ENCODE data around the gene SMYD5.

SMYD5 gene

DNA sequence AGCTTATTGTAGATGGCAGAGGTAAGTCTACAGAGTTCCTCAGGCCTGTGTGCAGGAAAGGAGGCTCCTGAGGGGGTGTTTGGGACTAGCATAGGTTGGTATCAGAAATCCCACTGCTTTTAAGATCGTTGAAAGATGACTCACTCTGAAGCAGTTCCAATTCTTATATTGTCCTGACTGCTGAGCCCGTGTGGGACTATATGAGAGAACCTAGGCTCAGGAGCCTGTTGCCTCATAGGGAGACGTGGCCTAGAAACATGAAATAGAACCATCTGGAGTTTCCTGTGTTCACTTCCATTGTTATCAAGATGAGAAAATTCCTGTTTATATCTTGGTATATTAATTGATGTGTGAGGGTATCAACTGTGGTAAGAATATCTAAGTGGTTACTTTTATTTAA lies 25.7 kb downstream of the SMYD5 start:
- no peak for DNase-seq (ENCODE audit: low read depth)

DNA sequence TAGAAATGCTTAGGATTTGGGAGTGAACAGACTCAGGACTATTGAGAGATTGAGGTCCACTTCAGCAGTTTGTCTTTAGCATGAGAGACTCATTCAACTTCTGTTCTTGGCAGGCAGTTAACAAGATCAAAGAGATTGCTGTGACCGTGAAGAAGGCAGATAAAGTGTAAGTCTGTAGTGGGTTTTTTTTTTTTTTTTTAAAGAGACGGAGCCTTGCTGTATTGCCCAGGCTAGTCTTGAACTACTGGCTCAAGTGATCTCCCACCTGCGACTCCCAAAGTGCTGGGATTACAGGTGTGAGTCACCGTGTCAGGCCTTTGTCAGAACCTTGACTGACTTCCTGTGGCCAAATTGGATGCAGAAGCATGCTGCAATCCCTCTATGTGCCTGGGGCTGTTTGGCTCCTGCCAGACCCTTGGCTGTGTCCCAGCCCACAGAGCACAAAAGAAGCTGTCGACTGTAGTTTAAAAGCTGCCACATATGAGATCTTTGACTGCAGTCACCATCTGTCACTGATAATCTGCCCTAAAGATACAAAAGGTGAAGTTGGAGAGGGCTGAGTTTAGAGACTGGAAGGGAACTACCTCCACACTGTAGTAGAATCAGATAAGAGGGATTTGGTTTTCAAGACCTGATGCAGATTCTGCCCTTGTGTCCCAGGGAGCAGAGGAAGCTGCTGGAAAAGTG lies 30.0 kb downstream of the SMYD5 start:
- DNase-seq (ENCODE audit: low read depth), result no peak

DNA sequence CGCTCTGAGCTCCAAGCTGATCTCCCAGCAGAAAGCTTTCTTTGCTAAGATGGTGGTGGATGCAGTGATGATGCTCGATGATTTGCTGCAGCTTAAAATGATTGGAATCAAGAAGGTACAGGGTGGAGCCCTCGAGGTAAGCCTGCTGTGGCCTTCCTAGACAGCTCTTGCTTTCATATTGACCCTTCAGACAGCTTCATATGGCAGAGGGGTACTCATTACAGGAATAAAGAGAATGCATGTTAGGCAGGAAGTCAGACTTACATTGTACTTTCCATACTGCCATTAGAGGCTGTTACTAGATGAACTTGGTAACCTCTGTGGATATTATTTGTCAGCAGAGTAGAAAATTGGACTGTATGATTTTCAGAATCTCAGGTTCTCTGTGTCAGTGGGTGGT lies 30.5 kb downstream of the SMYD5 start:
- DNase-seq (ENCODE audit: low read depth), result no peak

DNA sequence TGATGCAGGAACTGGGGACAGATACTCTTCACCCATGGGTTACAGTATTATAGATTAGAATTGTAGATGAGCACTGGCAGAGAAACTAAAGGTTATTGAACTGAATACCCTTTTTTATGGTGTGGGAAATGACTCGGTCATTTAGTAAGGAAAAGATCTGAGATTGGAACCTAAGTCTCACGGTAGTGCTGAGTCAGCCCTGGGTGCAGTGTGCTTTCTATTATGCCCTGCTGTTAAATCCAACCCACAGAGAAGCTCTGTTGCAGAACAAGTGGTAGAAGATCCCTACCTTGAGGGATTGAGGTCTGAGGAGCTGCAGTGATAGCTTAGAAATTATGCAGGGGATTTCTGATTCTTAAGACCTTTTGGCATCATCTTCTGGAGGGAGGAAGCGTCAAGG lies 32.8 kb downstream of the SMYD5 start:
- DNase-seq (ENCODE audit: low read depth), result no peak

DNA sequence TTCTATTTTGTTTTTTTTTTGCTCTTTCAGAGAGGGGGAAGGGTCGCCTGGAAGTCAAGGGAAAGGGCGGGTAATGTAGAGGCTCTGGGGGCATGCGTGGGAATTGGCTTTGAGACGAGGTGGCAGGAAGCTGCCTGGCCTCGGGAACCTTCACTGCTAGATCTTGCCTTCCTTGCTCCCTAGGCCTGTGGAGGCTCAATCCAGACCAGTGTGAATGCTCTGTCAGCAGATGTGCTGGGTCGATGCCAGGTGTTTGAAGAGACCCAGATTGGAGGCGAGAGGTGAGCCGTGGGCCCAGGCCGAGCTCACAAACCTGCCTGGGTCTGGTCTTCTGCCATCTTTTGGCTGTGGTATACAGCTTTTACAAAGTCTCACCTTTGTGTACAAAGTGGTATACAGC lies 35.6 kb downstream of the SMYD5 start:
- no peak for DNase-seq (ENCODE audit: low read depth)

DNA sequence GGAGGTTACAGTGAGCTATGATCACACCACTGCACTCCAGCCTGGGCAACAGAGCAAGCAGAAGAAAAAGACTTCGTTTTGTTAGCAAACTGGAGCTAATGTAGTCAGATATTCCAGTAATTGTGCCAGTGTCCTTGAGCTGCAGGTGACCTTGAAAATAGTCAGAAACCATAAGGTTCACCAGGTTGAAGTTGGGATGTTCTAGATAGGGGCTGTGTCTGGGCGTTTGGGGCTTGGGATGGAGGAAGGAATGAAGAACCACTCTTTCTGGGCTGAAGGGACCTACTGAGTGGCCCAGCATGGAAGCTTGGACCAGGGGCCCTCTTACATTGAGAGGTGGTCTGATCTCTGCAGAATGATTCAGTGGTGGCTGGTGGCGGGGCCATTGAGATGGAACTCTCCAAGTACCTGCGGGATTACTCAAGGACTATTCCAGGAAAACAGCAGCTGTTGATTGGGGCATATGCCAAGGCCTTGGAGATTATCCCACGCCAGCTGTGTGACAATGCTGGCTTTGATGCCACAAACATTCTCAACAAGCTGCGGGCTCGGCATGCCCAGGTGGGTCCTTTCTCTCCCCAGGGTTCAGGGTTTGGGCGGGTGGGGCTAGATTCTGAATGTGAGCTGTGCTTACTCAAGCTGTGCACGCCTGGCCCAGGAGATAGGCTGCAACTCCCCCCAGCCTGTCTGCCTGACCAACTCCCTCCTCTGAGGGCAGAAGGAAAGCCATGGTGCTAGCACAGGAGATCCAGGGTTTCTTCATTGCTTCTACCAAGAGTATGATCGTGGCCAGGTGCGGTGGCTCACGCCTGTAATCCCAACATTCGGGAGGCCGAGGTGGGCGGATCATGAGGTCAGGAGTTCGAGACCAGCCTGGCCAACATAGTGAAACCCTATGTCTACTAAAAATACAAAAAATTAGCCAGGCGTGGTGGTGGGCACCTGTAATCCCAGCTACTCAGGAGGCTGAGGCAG lies 37.1 kb downstream of the SMYD5 start:
- DNase-seq (ENCODE audit: low read depth), result no peak

DNA sequence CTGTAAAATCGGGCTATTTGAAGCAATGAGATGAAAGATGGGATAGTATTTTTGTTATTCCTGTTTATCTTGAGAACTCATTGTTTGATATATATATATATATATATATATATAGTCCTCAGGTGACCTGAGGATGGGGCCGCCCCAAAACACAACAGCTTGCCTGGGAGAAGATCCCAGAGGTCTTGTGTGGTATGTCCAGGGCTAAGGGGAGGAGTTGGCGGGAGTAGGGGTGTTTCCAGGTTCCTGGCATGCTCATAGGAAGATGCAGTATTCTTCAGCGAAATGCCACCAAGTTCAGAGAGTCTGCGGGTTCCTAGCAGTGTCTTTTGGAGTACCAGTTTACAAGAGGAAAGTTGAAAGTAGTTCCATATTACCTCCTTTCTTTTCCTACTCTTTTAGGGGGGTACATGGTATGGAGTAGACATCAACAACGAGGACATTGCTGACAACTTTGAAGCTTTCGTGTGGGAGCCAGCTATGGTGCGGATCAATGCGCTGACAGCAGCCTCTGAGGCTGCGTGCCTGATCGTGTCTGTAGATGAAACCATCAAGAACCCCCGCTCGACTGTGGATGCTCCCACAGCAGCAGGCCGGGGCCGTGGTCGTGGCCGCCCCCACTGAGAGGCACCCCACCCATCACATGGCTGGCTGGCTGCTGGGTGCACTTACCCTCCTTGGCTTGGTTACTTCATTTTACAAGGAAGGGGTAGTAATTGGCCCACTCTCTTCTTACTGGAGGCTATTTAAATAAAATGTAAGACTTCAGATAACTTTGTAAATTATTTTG lies 38.4 kb downstream of the SMYD5 start:
- DNase-seq (ENCODE audit: low read depth), result no peak

DNA sequence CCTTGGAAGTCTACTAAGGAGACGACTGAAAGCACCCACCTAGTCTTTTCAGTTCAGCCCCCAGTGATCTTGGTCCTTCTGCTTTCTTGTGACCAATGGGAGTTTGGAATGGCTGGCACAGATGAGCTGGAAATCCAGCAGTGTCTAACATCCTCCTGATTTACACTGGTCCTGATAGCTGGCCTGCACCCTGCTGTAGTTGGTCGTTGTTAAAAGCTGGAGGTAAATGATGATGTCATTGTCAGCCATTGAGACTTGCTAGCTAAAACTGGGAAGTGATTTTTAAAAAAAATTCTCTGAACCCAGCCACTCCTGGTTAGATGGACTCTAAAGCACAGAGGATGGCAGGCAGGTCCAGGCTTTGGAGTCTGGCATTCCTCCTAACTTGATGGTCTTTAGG lies 39.4 kb downstream of the SMYD5 start:
- no peak for DNase-seq (ENCODE audit: low read depth)

DNA sequence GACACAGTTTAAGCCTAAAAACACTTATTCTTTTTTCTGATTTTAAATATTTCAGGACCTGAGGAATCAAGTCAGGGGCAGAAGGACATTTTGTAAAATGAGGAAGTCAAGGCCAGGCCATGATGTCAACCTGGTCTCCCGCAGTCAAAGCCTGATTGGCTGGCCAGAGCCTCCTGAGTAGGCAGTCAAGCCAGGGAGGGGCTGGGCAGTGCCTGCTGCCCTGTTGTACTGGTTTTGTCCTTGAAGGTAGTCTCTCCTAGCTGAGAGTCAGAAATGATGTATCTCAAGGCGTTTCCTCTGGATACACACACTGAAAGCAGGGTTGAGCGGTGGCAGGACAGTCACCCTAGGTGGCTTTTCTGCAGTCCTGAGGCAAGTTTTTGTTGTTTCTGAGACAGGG lies 39.9 kb downstream of the SMYD5 start:
- no peak for DNase-seq (ENCODE audit: low read depth)

DNA sequence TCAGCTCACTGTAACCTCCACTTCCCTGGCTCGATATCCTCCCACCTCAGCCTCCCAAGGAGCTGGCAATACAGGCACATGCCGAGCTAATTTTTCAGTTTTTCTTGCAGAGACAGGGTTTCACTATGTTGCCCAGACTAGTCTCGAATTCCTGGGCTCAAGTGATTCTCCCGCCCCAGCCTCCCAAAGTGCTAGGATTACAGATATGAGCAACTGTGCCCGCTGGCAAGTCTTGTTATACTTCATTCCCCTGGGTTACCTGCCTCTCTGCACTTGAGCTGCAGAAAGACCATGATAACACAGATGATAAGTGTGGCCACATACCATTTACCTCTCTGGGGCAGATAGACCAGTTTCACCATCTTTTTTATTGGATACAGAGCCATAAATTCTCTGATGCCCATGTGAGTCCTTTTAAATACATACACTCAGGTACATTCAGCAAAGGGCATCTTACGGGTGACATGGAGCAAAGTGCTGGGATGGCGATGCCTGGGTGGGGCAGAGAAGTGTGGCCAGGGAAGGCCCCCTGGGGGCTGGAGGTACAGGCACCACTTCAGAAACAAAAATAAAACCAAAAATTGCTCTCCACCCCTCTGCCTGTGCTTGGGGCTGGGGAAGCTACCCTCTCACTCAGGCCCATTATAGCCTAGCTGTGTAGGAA lies 40.4 kb downstream of the SMYD5 start:
- no peak for DNase-seq (ENCODE audit: low read depth)

DNA sequence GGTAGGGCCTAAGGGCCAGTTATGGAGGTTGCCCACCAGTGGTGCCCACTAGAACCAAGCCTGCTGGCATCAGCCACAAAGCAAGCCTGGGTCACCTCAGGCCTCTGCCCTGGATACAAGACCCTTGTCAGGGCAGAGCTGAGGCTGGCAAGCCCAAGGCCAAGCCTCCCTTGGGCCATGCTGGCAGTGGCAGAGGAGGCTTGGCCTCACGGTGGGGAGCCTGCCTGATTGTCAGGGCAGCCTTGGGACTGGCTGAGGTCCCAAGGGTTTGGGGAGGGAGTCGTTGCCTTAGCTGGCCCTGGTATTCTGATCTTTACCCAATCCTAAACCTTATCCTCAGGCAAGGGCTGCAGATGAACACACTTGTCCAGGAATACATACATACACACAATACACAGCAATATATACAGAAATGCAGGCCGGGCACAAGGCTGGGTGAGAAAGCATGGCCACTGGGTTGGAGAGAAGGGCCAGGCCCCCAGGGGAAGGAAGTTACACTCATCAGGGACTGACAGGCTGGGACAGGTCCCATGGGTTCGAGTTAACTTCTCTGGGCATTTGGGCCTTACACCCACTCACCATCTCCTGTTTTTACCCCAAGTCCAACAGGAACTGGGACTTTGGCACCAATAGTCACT lies 41.1 kb downstream of the SMYD5 start:
- no peak for DNase-seq (ENCODE audit: low read depth)

DNA sequence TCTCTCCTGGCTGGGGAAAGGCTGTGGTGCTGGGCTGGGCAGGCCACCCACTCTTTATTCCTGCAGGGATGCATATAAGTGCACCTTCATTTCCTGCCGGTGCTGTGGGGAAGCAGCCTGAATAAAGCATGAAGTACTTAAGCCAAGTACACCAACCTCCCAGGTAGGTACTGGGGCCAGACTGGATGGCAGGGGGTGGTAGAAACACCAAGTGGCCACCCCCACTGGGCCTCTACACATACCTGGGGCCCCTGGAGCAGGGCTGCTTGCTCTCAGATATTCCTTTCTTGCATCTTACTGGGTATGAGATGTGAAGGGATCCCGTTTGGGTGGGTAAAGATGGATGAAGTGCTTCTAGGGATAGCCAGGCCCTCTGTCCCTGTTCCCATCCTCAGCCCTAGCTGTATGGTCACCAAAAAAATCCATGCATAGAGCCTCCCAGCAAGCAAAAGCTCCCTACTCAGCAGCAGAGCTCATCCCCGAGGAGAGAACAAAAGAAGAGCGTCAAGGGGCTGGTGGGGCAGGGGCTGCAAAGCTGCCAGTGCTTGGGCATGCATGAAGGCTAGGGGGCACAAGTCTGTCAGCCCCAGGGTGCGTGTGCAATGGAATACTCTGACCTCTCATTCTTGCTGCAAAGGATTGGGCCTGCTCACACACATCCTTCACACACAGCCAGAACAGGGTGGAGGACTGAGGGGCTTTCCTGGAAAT lies 42.0 kb downstream of the SMYD5 start:
- no peak for DNase-seq (ENCODE audit: low read depth)

DNA sequence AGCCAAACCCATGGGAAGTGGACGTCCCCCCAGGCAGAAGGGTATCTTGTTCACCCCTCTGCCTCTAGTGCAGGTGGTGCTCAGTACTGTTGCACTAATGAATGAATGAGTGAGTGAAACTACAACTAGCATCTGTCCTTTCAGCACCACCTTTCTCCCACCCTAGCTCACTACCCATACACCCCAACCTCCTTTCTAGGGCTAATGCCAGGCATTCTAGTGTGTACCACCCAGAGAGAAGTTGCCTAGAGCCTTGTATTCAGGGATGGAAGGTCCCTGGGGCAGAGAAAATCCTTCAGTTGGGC lies 42.5 kb downstream of the SMYD5 start:
- no peak for DNase-seq (ENCODE audit: low read depth)

DNA sequence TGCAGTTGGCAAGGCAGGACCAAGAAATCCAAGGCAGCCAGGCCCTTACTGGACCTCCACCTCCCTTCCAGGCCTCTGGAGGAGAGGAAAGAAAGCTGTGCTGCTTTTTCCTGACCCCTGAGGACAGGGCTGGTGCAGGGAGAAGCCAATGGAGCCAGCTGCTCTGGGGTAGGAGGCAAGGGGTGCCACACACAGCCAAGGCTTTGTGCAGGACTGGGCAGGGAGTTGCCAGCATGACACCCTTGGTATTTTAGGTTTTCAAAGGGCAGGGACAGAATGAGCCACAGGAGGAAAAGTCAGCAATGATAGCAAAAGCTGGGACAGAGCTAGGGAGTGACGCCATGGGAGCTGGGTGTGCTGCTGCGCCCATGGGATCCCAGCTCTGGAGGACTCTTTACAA lies 43.0 kb downstream of the SMYD5 start:
- no peak for DNase-seq (ENCODE audit: low read depth)

DNA sequence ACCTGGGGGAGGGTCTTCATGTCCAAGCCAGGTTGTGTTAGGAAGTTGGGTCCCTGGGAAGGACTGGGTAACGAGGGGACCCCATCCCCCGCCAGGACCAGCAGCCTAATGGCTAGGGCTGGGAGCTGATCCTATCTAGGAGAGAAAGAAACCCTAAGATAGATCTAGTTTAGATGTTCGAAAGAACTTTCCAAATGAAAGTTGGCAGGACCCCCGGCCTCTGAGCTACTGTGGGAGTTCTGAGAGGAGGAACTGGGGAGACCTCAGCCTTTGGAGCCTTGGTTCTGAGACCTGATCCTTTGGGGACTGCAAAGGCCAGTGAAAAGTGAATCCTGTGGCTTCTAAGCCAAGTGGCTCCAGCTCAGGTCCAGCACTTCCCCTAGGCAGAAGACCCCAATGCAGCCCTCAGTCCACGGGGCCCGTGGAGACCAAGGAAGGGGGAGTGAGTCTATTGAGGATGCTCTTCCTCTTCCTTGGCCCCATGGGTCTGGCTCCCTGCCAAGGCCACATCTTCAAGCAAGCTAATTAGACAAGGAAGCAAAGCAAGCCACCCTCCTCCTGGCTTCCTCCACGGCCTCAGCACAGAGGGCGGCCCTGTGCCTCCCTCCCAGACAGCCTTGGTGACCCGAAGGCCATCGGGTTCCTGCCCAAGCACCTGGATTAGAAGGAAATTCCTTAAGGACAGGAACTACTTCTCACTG lies 43.5 kb downstream of the SMYD5 start:
- peak; percentile 58 for DNase-seq (ENCODE audit: low read depth)

DNA sequence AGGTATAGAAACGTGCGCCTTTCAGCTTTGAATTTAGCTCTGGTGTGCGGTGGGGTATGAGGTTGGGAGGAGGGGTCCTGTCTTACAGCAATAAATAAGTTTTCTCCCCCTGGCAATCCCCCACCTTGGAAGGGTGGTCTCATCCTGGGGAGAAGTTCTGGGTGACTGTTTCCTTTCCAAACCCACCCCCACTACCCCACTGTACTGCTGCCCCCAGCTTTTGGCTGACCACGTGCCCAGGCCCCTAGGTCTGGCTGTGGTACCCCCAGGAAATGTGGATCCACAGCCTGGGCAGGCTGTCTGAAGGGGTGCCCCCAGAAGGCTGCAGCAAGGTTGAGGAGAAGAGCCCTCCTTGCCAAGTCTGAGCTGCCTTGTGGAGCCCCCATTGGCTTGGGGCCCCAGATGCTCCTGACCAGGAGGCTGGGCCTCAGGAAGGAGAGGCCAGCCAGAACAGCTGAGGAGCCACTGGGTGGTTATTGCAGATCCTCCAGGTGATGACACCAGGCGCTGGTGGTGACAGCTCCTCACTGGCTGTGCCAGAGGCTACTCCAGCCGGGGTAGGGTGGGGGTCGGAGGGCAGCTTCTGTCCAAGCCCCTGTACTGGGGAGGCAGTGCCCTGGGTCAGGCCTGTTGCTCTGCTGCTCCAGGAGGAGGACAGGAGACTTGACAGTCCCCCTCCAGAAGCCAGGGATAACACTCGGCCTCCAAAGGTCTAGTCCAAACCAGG lies 44.3 kb downstream of the SMYD5 start:
- DNase-seq (ENCODE audit: low read depth), result no peak

DNA sequence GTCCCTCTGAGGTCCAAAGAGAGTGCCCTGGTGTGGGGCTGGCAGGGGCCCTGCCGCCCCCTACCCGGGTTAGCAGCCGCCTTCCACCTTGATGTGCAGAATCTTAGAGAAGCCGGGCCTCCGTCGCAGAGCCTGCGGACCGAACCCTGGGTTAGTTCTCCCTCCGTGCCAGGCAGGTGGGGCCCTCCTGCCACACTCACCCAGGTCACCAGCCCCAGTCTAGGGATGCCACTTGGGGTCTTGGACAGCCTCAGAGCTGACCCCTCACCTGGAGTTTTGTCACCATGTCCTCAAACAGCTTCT lies 44.8 kb downstream of the SMYD5 start:
- no peak for DNase-seq (ENCODE audit: low read depth)

DNA sequence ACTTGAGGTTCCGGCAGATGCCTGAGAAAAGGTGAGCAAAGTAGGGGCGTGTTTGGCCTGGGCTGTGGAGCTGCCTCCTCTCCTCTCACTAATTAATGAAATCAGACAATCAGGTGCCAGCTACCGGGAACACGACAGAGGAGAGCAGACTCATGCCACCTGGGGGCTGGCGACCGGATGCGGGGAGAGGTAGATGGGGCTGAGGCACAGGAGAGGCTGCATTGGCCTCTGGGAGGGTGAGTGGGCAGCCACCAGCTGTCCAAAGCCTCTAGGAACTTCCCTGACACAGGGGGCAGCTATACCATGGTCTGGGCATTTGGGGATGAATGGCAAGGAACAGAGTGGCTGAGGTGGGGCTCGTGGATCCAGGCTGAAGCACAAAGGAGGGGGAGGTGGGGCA lies 45.2 kb downstream of the SMYD5 start:
- no peak for DNase-seq (ENCODE audit: low read depth)

DNA sequence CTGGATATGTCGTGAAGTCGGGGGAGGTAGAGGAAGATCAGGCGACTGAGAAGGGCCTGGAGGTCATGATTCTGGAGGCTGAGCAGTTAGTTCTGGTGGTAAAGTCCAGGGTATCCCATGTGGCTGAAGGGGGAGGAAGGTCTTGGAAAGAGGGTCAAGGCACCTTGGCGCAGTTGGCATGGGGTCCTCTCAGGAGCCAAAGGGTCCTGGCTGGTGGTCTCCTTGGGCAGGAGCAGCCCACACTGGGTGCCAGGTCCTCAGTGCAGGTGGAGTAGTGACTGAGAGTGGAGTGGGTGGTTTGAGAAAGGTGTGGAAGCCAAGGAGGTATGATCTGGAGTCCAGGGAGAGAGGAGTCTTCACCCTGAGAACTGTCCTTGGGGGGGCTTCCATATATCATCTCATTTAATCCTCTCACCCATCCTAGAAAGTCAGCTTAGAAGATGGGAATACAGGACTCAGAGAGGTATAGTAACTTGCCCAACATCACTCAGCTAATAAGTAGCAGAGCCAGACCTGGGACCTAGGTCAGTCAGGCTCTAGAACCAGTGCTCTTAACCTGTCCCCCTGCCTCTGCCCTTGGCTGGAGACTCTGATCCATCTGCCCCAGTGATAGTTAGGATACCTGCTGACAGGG lies 45.8 kb downstream of the SMYD5 start:
- DNase-seq (ENCODE audit: low read depth), result no peak

Measured in CMK (cell line).